Neural cell (in vitro differentiated cells): ENCODE measurements around the gene RNF4. TPM values are rescaled to one million over a fixed set of nuclear protein-coding genes. Genes with fewer than 3 reads are reported as not detected.

Source experiments
- H2AFZ ChIP-seq: fragments of 200-600, 300-800 bp; sonication (generic), shearing (Covaris generic); 2 replicates; pipeline ENCODE4 v1.6.0; 2014; ENCODE audit warnings: low read depth, mild to moderate bottlenecking, antibody characterized with exemption, low read length, moderate library complexity
- H3F3A ChIP-seq: fragments of 200-600 bp; shearing (Covaris generic); 2 replicates; pipeline ENCODE4 v1.6.1; 2016; ENCODE audit warnings: mild to moderate bottlenecking, moderate library complexity, mixed read lengths, antibody characterized with exemption, low read length; ENCODE audit not compliant: insufficient read depth, poor library complexity, severe bottlenecking
- H3K27ac ChIP-seq: fragments of 200-600, 300-800 bp; sonication (generic), shearing (Covaris generic); 2 replicates; pipeline ENCODE4 v1.5.1; 2014; ENCODE audit warnings: mild to moderate bottlenecking, low read length, moderate library complexity
- H3K27me3 ChIP-seq: fragments of 300-800, 200-600 bp; sonication (generic), shearing (Covaris generic); 2 replicates; pipeline ENCODE4 v1.6.0; 2014; ENCODE audit warnings: mild to moderate bottlenecking, low read depth, low read length, moderate library complexity; ENCODE audit not compliant: insufficient read depth
- H3K36me3 ChIP-seq: fragments of 300-800, 200-600 bp; sonication (generic), shearing (Covaris generic); 2 replicates; pipeline ENCODE4 v1.5.1; 2014; ENCODE audit warnings: mild to moderate bottlenecking, antibody characterized with exemption, low read length, moderate library complexity; ENCODE audit not compliant: insufficient read depth
- H3K4me2 ChIP-seq: fragments of 300-800, 200-600 bp; sonication (generic), shearing (Covaris generic); 2 replicates; pipeline ENCODE4 v1.6.0; 2014; ENCODE audit warnings: mild to moderate bottlenecking, low read length
- H3K4me3 ChIP-seq: fragments of 300-800, 200-600 bp; sonication (generic), shearing (Covaris generic); 2 replicates; pipeline ENCODE4 v1.5.1; 2014; ENCODE audit warnings: mild to moderate bottlenecking, low read length, moderate library complexity
- H3K79me2 ChIP-seq: fragments of 200-600 bp; shearing (Covaris generic); replicated peaks from 2 replicates; pipeline ENCODE4 v1.6.0; 2014; ENCODE audit warnings: mild to moderate bottlenecking, low read length, moderate library complexity; ENCODE audit not compliant: insufficient read depth
- H3K9ac ChIP-seq: fragments of 300-800, 200-600 bp; sonication (generic), shearing (Covaris generic); 2 replicates; pipeline ENCODE4 v1.6.1; 2016; ENCODE audit warnings: mild to moderate bottlenecking, low read length, mixed read lengths
- H3K9me2 ChIP-seq: fragments of 200-600 bp; shearing (Covaris generic); 2 replicates; pipeline ENCODE4 v1.6.1; 2016; ENCODE audit warnings: mild to moderate bottlenecking, low read length, mixed read lengths; ENCODE audit not compliant: insufficient read depth
- H3K9me3 ChIP-seq: fragments of 200-600, 300-800 bp; sonication (generic), shearing (Covaris generic); 2 replicates; pipeline ENCODE4 v1.6.1; 2016; ENCODE audit warnings: mild to moderate bottlenecking, mixed run types, low read length, moderate library complexity, mixed read lengths
- H4K20me1 ChIP-seq: fragments of 200-600 bp; shearing (Covaris generic); 2 replicates; pipeline ENCODE4 v1.6.1; 2016; ENCODE audit warnings: mild to moderate bottlenecking, mixed run types; ENCODE audit not compliant: insufficient read depth
- CTCF ChIP-seq: fragments of 450-650 bp; IDR thresholded peaks from 2 replicates; pipeline ENCODE4 v1.5.1; 2014; ENCODE audit warnings: antibody characterized with exemption, mild to moderate bottlenecking, moderate library complexity; ENCODE audit not compliant: poor library complexity, severe bottlenecking
- EP300 ChIP-seq: fragments of 450-650 bp; conservative IDR thresholded peaks from 2 replicates; pipeline ENCODE4 v1.6.1; 2014; ENCODE audit warnings: antibody characterized with exemption, mild to moderate bottlenecking, moderate library complexity; ENCODE audit not compliant: poor library complexity, severe bottlenecking
- EZH2 ChIP-seq: fragments of 200-600, 300-800 bp; shearing (Covaris generic), sonication (generic); IDR thresholded peaks from 2 replicates; pipeline ENCODE4 v1.6.1; 2014; ENCODE audit warnings: antibody characterized with exemption, low read length, borderline replicate concordance, mild to moderate bottlenecking; ENCODE audit not compliant: insufficient read depth, poor library complexity, severe bottlenecking
- MXI1 ChIP-seq: fragments of 450-650 bp; conservative IDR thresholded peaks from 2 replicates; pipeline ENCODE4 v1.6.1; 2014; ENCODE audit warnings: antibody characterized with exemption, mild to moderate bottlenecking; ENCODE audit not compliant: poor library complexity, severe bottlenecking
- POLR2AphosphoS5 ChIP-seq: IDR thresholded peaks from 2 replicates; pipeline ENCODE4 v1.6.1; 2012
- RAD21 ChIP-seq: fragments of 450-650 bp; conservative IDR thresholded peaks from 2 replicates; pipeline ENCODE4 v1.6.1; 2014; ENCODE audit warnings: antibody characterized with exemption, mild to moderate bottlenecking, moderate library complexity
- REST ChIP-seq: IDR thresholded peaks from 2 replicates; pipeline ENCODE4 v1.6.1; 2012; ENCODE audit warnings: borderline replicate concordance
- SMC3 ChIP-seq: fragments of 450-650 bp; conservative IDR thresholded peaks from 2 replicates; pipeline ENCODE4 v1.6.1; 2014; ENCODE audit warnings: antibody characterized with exemption, mild to moderate bottlenecking, moderate library complexity; ENCODE audit not compliant: poor library complexity
- TAF1 ChIP-seq: IDR thresholded peaks from 2 replicates; pipeline ENCODE4 v1.6.1; 2012; ENCODE audit warnings: low read depth
- polyA plus RNA-seq: library from polyadenylated mRNA; depleted of rRNA; stranded (reverse); fragments of >200 nt; gene quantifications from 2 replicates; pipeline ENCODE4 v1.2.3, GENCODE V29; 2014

Gene RNF4
- polyA plus RNA-seq, 1 donor from 2014 or later: 48.2 TPM

DNA sequence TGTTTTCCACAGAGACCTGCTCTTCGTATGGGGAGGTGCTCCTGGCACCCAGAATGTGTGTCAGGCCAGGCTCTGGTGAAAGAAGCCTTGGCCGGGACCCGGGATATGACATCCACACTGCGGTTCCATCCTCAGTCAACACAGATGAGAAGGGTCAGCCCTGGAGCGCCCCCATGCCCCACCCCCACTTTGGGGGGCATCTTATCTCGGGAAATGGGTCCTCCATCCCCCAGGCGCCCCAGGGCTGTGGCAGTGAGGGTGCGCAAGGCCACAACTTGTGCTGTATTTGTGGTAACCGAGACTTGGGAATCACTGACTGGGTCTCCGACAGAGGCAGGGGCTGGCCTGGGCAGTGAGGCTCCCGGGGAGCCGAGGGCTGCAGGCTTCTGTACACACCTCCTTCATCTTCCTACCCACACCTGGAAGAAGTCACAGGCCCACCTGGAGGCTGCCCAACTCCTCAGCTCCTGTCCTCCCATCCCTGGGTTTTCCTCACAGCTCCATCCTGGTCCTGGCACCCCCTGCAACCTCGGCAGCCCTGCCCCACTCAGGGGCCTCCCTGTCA lies 42.1 kb upstream of the RNF4 start:
- no peak for TF ChIP-seq EP300
- TF ChIP-seq MXI1: no peak
- no peak for TF ChIP-seq TAF1
- TF ChIP-seq RAD21: no peak
- no peak for TF ChIP-seq REST
- TF ChIP-seq EZH2: no peak
- H3K36me3 ChIP-seq: no peaks in the 10 kb centered on the region
- no peaks in the 10 kb centered on the region for H4K20me1 ChIP-seq
- no peak overlapping the region for H3K4me3 ChIP-seq
- H3K27ac ChIP-seq: no peak overlapping the region
- no peak overlapping the region for H2AFZ ChIP-seq
- H3K9ac ChIP-seq: no peak overlapping the region
- H3K4me2 ChIP-seq: no peak overlapping the region
- H3K9me3 ChIP-seq: no peaks in the 10 kb centered on the region
- H3K79me2 ChIP-seq: no peaks in the 10 kb centered on the region
- H3F3A ChIP-seq: no peaks in the 10 kb centered on the region
- H3K27me3 ChIP-seq: peaks cover 5% of the 10 kb centered on the region
- H3K9me2 ChIP-seq: no peaks in the 10 kb centered on the region

- no peaks in the 10 kb centered on the region for H3F3A ChIP-seq
- no peaks in the 10 kb centered on the region for H3K27me3 ChIP-seq
- H3K4me2 ChIP-seq: no peak overlapping the region
- no peak for TF ChIP-seq POLR2AphosphoS5
- no peak for TF ChIP-seq TAF1
- H2AFZ ChIP-seq: no peak overlapping the region
- H3K9me2 ChIP-seq: no peaks in the 10 kb centered on the region
- no peaks in the 10 kb centered on the region for H3K36me3 ChIP-seq
- no peaks in the 10 kb centered on the region for H3K9me3 ChIP-seq
- H4K20me1 ChIP-seq: no peaks in the 10 kb centered on the region
- H3K79me2 ChIP-seq: no peaks in the 10 kb centered on the region
- no peak overlapping the region for H3K4me3 ChIP-seq
- no peak overlapping the region for H3K27ac ChIP-seq
- no peak overlapping the region for H3K9ac ChIP-seq
Observed at GRCh38 chr4:2427383-2428334, 41.2 kb upstream of the RNF4 start.

DNA sequence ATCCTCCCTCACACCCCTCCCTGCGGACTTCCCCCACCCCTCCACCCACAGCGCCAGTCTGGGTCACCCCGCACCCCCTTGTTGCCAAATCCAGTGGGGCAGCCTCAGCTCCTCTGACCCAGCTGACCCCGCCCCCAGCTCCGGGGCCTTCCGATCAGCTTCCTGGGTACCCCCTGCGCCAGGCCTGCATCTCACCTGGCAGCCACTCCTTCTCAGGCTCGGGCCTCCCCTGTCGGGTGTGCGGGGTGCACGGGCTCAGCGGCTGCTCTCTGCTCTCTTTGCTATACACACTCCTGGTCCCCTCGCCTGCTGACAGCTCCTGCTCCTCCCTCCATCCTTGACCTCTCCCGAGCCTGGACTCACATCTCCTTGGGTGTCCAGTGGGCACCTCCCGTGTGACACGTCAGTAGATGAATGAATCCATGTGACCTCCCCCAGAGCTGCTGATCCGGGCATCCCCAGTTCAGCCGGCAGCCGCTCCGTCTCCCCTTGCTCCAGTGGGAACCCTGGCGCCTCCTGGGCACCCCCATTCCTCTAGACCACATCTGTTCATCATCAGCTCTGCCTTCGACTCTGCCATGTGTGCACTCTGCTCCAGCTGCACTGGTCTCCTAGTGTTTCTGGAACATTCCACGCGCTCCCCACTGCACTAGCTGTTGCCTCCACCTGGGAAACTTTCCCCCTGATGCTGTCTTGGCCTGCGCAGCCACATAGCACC lies 40.3 kb upstream of the RNF4 start:
- Histone ChIP-seq H3K4me2 (no peak overlapping the region), H3K79me2 (no peaks in the 10 kb centered on the region), H4K20me1 (no peaks in the 10 kb centered on the region), H3F3A (no peaks in the 10 kb centered on the region), H3K4me3 (no peak overlapping the region), H2AFZ (no peak overlapping the region), H3K9me2 (no peaks in the 10 kb centered on the region), H3K36me3 (no peaks in the 10 kb centered on the region), H3K9me3 (no peaks in the 10 kb centered on the region), H3K27me3 (no peaks in the 10 kb centered on the region), H3K27ac (no peak overlapping the region), H3K9ac (no peak overlapping the region)
- TF ChIP-seq MXI1: no peak
- no peak for TF ChIP-seq TAF1
- no peak for TF ChIP-seq RAD21
- no peak for TF ChIP-seq EZH2
- no peak for TF ChIP-seq POLR2AphosphoS5
- TF ChIP-seq CTCF: no peak
- TF ChIP-seq REST: no peak
- TF ChIP-seq EP300: no peak
- TF ChIP-seq SMC3: no peak
